Calu3 (cell line): Measurements from ENCODE around the gene NGEF. TPM values are rescaled to one million over a fixed set of nuclear protein-coding genes. Genes with fewer than 3 reads are reported as not detected.

Experiments
- BruUV-seq: library from RNA; stranded (reverse); fragments of 400-500 nt; replicated peaks from 2 replicates; lab custom pipeline; 2021; lab: Mats Ljungman, UMichigan
- CTCF ChIA-PET: fragments of 300-600 bp; sonication (Branson Sonifier 250); formaldehyde crosslinking; loops from one replicate; lab custom pipeline; 2022; ENCODE audit warnings: antibody characterized with exemption; lab: Charles Lee
- DNase-seq: peaks from one replicate; pipeline ENCODE4 v3.0.0; 2022
- H3K27ac Mint-ChIP-seq: one replicate; pipeline ENCODE4 v1.8.0; 2022; ENCODE audit warnings: mixed read lengths; ENCODE audit not compliant: unreplicated experiment
- H3K27me3 Mint-ChIP-seq: one replicate; pipeline ENCODE4 v1.8.0; 2022; ENCODE audit warnings: mixed read lengths; ENCODE audit not compliant: unreplicated experiment
- H3K36me3 Mint-ChIP-seq: one replicate; pipeline ENCODE4 v1.8.0; 2022; ENCODE audit warnings: mild to moderate bottlenecking, moderate library complexity, mixed read lengths; ENCODE audit not compliant: insufficient read depth, unreplicated experiment
- H3K4me1 Mint-ChIP-seq: one replicate; pipeline ENCODE4 v1.8.0; 2022; ENCODE audit warnings: mild to moderate bottlenecking, low read depth, mixed read lengths; ENCODE audit not compliant: unreplicated experiment
- H3K4me3 Mint-ChIP-seq: one replicate; pipeline ENCODE4 v1.8.0; 2022; ENCODE audit warnings: mild to moderate bottlenecking, low read depth, moderate library complexity, mixed read lengths; ENCODE audit not compliant: unreplicated experiment
- H3K9me3 Mint-ChIP-seq: one replicate; pipeline ENCODE4 v1.8.0; 2022; ENCODE audit warnings: low read depth, mixed read lengths; ENCODE audit not compliant: unreplicated experiment
- intact Hi-C: fragments of 100-400 bp; cut with micrococcal nuclease; formaldehyde crosslinking; loops from one replicate; pipeline ENCODE4 v1.10.0; 2022; ENCODE audit not compliant: unreplicated experiment
- total RNA-seq: library from RNA; stranded (reverse); gene quantifications from 2 replicates; pipeline ENCODE4 v1.2.3, GENCODE V29; 2022
- TF ChIP-seq, protein P1 (sequence below): fragments of 200-600 bp; IDR thresholded peaks from one replicate; pipeline ENCODE4 v1.8.0; 2022; ENCODE audit warnings: antibody characterized with exemption; ENCODE audit not compliant: unreplicated experiment

Gene NGEF
- total RNA-seq, 1 experiment from 2014 or later: 1.7 TPM

DNA sequence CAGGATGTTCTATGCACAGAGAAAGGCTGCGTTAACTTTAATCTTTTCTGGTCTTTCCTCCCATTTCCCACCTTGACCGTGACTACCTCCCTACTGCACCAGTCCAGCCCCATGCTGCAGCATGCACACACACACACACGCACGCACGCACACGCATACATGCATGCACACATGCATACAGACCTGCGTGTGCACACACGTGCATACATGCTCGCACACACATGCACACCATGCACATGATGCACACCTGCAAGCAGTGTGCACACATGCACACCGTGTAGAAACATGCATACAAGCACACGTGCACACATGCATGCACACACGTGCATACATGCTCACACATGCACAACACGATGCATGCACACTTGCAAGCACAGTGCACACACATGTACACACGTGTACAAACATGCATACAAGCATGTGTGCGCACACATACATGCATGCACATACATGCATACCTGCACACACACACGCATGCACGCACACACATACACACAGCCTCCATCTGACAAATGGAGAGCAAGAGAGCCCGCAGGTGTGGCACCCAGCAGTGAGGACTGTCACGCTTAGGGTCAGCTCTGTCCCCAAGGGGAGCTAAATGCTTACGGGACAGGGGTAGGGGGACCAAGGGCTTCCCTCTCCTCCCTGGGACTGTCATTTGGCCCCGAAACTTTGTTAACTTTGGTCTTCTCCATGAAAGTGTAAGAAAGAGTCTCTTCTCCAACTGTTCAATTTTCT is 124.8 kb downstream of the NGEF start:
- H3K4me3 Mint-ChIP-seq: no peak overlapping the region
- intact Hi-C loops: no loop called here
- CTCF ChIA-PET: no interaction called here
- H3K4me1 Mint-ChIP-seq: peaks cover 25% of the 10 kb centered on the region
- TF ChIP-seq, protein P1, sequence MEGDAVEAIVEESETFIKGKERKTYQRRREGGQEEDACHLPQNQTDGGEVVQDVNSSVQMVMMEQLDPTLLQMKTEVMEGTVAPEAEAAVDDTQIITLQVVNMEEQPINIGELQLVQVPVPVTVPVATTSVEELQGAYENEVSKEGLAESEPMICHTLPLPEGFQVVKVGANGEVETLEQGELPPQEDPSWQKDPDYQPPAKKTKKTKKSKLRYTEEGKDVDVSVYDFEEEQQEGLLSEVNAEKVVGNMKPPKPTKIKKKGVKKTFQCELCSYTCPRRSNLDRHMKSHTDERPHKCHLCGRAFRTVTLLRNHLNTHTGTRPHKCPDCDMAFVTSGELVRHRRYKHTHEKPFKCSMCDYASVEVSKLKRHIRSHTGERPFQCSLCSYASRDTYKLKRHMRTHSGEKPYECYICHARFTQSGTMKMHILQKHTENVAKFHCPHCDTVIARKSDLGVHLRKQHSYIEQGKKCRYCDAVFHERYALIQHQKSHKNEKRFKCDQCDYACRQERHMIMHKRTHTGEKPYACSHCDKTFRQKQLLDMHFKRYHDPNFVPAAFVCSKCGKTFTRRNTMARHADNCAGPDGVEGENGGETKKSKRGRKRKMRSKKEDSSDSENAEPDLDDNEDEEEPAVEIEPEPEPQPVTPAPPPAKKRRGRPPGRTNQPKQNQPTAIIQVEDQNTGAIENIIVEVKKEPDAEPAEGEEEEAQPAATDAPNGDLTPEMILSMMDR: no peak
- no peak overlapping the region for H3K27ac Mint-ChIP-seq
- no peak for DNase-seq
- BruUV-seq: no TSS peak
- peaks cover 16% of the 10 kb centered on the region for H3K36me3 Mint-ChIP-seq
- H3K27me3 Mint-ChIP-seq: no peaks in the 10 kb centered on the region
- no peaks in the 10 kb centered on the region for H3K9me3 Mint-ChIP-seq

DNA sequence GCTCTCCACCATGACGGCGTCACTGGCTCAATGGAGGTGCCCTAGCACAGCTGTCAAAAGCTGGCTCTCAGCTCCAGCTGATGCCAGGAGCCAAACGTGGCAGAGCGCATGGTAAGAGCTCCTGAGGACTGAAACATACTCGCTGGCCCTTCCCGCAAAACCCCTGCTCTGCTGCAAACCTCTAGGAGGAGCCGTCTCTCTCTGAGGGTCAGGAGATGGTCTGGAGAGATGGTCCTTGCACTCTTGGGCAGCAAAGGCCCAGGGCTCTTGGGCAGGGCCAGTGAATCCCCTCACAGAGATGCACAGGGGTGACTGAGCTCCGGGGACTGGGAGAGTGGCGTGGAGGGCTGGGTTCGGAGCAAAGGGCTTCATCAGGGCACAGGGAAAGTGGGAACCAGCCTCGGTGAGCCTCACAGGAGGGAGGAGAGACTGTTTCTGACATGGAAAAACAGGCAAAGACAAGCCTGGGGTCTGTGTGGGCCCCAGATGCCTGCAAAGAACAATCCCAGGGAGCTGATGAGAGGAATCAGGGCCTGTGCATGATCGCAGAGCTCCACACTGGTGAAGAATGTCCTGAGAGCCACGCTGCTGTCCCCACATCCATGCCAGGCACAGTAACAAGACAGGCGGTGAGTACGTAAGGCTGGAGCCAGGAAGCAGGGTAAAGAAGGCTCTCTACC is 125.7 kb downstream of the NGEF start:
- Mint-ChIP-seq H3K9me3 (no peaks in the 10 kb centered on the region), H3K36me3 (peaks cover 16% of the 10 kb centered on the region), H3K27me3 (no peaks in the 10 kb centered on the region), H3K4me3 (no peak overlapping the region), H3K27ac (no peak overlapping the region), H3K4me1 (peaks cover 25% of the 10 kb centered on the region)
- intact Hi-C loops: no loop called here
- TF ChIP-seq, protein P1: no peak
- BruUV-seq: no TSS peak
- CTCF ChIA-PET: interaction anchor here (0.6 to 0.8 kb wide), 3 partner anchors 17 to 1151 kb away, joined by 3 read pairs; no protein-coding TSS in a partner anchor
- no peak for DNase-seq

DNA sequence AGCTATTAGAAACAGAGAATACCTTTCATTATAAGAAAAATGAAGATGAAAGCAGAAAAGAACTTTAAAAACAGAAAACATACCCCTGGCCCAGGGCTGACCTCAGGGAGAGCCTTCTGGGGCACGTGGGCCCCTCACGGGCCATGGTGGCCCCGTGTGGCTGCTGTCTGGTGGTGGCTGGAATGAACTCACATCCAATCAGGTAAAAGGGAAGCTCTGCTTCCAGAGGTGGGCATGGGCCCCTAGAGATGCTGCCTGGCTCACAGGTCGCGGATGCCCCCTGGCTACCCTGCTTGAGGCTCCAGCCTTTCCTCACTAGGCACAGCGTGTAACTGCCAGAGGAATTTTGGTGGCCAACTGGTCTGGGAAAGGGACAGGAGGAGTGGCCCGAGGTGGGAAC is 126.4 kb downstream of the NGEF start:
- Mint-ChIP-seq H3K9me3 (no peaks in the 10 kb centered on the region), H3K4me3 (no peak overlapping the region), H3K27ac (no peak overlapping the region), H3K36me3 (peaks cover 16% of the 10 kb centered on the region), H3K27me3 (no peaks in the 10 kb centered on the region), H3K4me1 (peaks cover 25% of the 10 kb centered on the region)
- intact Hi-C loops: no loop called here
- no TSS peak for BruUV-seq
- no peak for DNase-seq
- TF ChIP-seq, protein P1: no peak
- CTCF ChIA-PET: interaction anchor here (0.6 to 0.8 kb wide), 3 partner anchors 18 to 1151 kb away, joined by 3 read pairs; no protein-coding TSS in a partner anchor

DNA sequence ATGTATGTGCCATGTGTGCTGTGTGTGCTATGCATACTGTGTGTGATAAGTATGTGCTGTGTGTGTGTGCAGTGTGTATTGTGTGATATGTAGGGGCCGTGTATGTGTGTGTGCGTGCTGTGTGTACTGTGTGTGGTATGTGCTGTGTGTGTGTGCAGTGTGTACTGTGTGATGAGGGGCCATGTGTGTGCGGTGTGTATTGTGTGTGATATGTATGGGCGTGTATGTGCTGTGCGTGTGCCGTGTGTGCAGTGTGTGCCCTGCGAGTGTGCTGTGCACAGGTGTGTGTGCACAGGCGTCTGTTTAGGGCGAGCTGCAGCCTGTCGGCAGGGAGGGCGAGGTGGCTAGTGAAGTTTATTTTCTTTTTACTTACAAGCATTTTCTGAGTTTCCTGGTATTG is 126.9 kb downstream of the NGEF start:
- BruUV-seq: no TSS peak
- no peak overlapping the region for H3K4me3 Mint-ChIP-seq
- intact Hi-C loops: no loop called here
- no peak overlapping the region for H3K27ac Mint-ChIP-seq
- H3K4me1 Mint-ChIP-seq: peaks cover 24% of the 10 kb centered on the region
- CTCF ChIA-PET: no interaction called here
- no peak for DNase-seq
- no peaks in the 10 kb centered on the region for H3K27me3 Mint-ChIP-seq
- H3K36me3 Mint-ChIP-seq: peaks cover 16% of the 10 kb centered on the region
- TF ChIP-seq, protein P1: no peak
- no peaks in the 10 kb centered on the region for H3K9me3 Mint-ChIP-seq
